Stimulated activated CD4-positive, alpha-beta T cell treated with anti-CD3 and anti-CD28 coated beads, TNF-alpha, amount 100 ng/mL, for 4 hours (primary cell): ENCODE results near the gene UBALD1.
"Not testable (repeated sequence)": the region's sequence is repeated elsewhere in the genome, so short reads cannot be mapped to it uniquely, and the experiment has no call there.

ENCODE experiments used
- DNase-seq, 3 experiments: peaks; one replicate each; pipeline ENCODE4 v3.0.0-alpha.2; 2020; ENCODE audit warnings: low read depth in 3 of 3

UBALD1 gene

DNA sequence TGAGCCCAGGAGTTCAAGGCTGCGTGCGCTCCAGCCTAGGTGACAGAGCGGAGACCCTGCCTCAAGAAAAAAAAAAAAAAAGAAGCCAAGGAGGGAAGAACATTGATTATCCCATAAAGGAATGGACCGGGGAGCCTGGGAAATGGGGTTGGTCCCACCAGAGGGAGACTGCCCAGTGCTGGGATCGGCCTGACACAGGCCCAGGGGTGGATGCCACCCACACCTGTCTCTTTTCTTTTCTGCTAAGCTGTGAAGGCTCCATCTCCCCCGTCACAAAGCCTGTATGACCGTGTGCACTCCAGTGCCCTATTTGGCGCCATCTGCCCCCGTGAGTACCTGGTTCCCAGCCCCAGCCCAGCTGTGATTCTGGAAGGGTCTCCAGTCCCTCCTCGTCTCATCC lies 15.7 kb downstream of the UBALD1 start:
- no peak for DNase-seq

DNA sequence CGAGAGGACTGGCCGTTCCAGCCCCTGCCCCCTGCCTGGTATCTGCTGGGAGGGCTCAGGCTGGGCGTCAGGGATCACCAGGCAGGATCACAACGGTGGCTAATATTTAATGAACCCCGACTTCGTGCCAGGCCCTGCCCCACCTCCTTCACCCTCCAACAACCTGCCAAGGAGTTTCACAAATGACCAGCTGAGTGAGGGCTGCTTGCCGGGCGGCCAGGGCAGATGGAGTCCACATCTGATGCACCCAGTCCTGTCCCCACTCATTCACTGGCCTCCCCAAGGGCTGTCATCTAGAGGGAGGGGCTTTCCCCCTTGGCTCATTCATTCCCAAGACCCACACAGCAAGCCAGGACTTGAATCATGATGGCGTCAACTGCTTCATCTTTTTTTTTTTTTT lies 17.5 kb downstream of the UBALD1 start:
- no peak for DNase-seq

DNA sequence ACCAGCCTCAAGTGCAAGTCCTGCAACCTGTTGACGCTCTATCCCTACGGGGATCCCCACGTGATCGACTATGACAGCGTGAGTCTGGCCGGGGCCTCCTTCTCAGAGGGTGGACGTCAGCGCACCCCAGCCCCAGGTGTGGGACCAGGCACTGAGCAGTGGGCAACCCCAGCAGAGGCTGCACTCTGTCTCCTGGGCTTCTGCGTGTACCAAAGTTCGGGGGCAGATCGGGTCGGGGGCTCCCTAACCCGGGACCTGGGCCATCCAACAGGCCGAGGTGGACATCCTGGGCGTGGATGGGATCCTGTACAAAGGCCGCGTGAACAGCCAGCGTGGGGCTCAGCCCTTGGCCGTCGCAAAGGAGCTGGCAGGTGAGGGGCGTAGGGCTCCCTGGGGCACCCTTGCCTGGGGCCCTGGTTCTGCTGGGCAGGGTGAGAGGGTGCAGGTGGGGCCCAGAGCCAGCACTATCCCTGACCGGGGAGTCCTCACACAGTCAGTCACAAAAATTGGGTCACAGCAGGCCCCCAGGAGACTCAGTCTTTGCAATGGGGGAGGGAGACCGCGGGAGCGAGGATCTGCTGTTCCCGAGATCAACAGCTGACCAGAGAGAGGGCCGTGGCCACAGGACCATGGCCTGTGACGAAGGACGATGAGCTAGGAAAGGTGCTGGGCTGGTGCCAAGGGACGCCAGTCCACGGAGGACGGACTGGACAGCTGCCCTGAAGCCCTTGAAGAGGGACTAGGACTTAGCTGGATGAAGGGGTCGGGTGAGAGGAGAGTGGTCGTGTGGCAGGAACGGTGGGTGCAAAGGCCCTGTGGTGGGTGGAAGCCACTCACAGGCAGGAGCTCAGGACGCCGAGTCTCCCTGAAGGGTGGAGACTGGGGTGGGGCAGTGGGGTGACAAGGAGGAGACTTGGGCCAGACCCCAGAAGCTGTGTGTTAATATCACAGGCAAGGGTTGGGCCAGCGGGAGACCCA lies 20.0 kb downstream of the UBALD1 start:
- DNase-seq: no peak

DNA sequence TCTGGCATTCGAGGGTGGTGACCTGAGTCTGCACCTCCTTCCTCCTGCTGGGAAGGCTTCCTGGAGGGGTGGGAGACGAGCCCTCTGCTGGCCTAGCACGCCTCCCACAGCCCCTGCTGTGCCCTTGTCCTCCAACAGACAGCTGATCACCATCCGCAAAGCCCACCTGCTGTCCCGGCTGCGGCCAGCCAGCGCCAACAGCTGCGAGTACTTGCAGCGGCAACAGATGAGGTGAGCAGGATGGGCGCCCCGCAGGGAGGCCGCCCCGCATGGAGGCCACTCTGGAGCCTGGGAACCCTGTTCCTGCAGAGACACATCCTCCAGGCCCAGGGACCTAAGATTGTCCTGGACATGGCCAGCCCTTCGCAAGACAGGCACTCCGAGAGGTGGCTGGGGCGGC lies 21.6 kb downstream of the UBALD1 start:
- DNase-seq: no peak

DNA sequence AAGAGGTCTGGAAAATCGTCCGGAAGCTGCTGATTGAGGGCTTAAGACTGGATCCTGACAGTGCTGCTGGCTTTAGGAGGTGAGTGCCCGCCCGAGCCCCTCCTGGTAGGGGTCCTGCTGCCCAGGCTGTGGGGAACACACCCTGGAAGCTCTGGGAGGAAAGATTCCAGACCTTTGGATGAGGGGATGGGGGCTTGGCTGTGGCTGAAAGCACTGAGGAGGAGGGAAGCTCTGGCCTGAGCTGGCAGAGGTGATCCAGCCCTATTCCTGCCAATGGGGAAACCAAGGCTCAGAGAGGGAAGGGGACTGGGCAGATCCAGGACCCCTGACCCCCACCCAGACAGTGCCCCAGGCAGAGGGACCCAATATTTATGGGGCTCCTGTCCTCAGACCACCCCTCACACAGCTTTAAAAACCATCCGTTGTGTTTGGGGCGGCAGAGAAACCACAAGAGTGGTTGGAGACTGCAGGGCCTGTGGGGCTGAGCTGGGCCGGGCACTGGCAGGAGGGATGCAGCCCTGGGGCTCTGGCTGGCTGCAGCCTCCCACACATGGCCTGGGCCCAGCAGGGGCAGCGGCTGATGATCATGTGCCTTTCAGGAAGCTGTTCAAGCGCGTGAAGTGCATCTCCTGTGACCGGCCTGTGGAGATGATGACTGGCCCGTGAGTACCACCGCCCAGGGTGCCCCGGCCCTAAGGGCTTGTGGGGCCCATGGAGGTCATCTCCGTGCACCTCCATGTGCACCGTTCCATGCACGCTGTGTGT lies 22.8 kb downstream of the UBALD1 start:
- no peak for DNase-seq

- DNase-seq: no peak
These were observed 23.5 kb downstream of the UBALD1 start for GRCh38 chr16:4591191-4591590.

- DNase-seq: no peak
These were observed 25.7 kb downstream of the UBALD1 start for GRCh38 chr16:4588961-4589360.

DNA sequence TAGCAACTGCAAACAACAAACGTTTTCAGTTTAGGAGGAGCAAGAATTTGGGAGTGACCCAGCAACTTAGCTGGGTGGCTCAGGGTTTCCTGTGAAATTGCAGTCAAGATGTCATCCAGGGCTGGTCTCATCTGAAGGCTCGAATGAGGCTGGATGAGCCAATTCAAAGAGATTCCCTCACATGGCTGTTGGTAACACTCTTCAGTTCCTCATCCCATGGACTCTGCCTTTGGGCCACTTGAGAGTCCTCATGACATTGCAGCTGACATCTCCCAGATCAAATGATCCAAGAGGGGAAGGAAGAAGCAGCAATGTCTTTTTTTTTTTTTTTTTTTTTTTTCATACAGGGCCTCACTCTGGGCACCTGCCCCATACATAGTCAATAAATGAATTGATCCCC lies 26.3 kb downstream of the UBALD1 start:
- no peak for DNase-seq

GRCh38 chr16:4586291-4586690 lies 28.4 kb downstream of the UBALD1 start:
- DNase-seq: no peak

DNA sequence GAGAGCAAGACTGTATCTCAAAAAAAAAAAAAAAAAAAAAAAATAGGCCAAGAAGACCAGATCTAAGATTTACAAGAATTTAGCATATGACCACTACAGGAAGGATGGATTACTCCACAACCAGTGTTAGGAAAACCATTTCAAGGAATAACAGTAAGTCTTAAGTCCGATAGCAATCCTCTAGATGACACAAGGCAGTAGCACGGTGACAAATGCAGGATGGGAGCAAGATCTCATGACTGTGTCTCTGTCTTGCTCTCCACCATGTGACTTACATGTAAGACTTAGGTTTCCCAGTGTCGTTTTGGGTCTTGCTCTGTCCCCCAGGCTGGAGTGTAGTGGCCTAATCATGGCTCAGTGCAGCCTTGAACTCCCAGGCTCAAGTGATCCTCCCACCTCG lies 30.8 kb downstream of the UBALD1 start:
- no peak for DNase-seq

GRCh38 chr16:4580250-4580649 lies 34.4 kb downstream of the UBALD1 start:
- DNase-seq: no peak

GRCh38 chr16:4578961-4579530 lies 35.6 kb downstream of the UBALD1 start:
- DNase-seq: no peak

DNA sequence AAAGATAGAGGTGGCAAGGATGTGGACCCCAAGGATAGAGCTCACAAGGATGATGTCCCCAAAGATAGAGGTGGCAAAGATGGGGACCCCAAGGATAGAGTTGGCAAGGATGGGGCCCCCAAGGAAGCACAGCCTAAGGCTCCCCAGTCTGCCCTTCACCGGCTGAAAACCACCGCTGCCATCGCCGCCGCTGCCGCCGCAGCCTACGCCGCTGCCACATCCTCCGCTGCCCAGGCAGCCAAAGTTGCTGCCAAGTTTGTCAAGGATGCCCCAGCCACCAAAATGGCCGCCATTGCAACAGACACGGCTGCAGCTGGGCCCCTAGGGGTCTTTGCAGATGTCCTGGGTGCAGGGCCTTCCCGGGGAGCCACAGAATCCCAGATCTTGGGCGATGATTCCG lies 38.7 kb downstream of the UBALD1 start:
- DNase-seq: no peak

GRCh38 chr16:4574919-4575705 lies 39.6 kb downstream of the UBALD1 start:
- no peak for DNase-seq

DNA sequence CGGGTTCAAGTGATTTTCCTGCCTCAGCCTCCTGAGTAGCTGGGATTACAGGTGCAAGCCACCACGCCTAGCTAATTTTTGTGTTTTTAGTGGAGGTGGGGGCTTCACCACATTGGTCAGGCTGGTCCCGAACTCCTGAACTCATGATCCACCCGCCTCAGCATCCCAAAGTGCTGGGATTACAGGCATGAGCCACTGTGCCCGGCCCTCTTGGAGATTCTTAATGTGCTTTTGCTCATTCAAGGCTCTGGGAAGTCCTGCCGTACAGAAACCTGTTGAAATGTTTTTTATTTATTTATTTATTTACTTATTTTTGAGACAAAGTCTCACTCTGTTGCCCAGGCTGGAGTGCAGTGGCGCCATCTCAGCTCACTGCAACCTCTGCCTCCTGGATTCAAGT lies 40.8 kb downstream of the UBALD1 start:
- not testable (repeated sequence) for DNase-seq

DNA sequence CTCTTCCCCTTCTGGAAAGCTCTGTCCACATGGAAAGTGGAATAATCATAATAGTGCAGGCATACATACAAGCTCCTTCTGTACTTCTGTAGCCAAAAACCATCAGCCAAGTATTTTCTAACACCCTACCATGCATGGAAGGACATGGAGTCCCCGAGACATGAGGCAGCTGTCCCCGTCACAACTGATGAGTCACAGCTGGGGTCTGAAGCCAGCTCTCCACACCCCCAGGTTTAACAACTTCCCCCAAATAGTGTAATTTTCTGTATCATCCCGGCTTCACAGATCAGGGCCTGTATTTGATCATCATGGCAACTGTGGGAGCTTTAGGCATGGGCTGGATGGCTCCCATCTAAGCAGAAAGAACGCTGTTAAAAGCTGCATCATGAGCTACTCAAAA lies 42.0 kb downstream of the UBALD1 start:
- DNase-seq: no peak

DNA sequence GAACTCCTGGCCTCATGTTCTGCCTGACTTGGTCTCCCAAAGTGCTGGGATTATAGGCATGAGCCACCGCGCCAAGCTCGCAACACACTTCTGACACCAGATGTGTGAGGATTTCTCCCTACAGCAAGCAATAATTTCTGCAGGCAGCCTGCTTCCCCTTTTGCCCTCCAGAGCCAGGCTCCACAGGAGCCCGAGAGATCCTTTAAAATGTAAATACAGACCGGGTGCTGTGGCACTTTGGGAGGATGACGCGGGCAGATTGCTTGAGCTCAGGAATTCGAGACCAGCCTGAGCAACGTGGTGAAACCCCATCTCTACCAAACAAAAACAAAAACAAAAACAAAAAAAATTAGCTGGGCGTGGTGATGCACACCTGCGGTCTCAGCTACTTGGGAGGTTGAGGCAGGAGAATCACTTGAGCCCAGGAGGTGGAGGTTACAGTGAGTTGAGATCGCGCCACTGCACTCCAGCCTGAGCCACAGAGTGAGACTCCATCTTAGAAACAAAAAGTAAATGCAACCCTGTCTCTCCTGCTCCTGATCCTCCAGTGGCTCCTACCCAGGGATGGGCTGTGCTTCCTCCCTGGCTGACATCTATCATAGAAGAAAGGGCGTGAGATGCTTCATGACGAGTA lies 43.9 kb downstream of the UBALD1 start:
- no peak for DNase-seq

DNA sequence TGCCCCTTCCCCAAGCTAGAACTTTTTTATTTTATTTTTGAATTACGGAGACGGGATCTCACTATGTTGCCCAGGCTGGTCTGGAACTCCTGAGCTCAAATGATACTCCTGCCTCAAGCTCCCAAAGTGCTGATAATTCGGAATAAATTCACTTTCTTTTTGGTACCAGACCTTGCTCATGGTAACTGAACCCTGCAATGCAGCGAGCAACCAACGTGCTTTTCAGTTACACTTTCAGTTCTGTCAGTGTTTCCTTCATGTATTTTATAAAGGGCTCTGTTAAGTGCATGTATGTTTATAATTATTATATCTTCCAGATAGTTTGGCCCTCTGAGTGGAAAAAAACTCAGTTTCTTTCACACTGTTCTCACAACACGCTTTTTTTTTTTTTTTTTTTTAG lies 44.6 kb downstream of the UBALD1 start:
- DNase-seq: no peak

- DNase-seq: no peak
These were observed 48.5 kb downstream of the UBALD1 start for GRCh38 chr16:4566144-4566543.

- no peak for DNase-seq
These were observed 49.9 kb downstream of the UBALD1 start for GRCh38 chr16:4564661-4565267.

DNA sequence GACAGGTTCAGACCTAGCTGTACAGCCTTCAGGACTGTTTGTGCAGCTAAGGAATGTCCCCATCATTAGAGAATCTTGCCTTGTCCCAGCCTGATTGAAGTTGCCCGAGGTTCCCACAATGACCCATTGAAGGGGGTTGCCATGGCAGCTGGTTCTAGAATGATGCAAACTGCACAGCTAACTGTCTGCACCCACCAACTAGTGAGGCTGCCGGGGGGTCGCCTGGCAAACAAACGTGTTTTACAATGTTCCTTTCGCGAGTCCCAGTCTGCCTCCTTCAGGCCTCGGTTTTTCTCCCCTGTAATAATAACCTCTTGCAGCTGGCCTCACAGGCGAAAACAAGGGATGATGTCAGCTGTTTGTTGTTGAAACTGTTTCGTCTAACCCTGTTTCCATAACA lies 53.1 kb downstream of the UBALD1 start:
- no peak for DNase-seq
